Measurements from ENCODE around the gene DCTN1. TPM values are rescaled to one million over a fixed set of nuclear protein-coding genes. Genes with fewer than 3 reads are reported as not detected.

Gene DCTN1
- total and polyA plus RNA-seq, 2 donors: 54.3 to 68.2 TPM

- Histone ChIP-seq H3K9me3 (ENCODE audit: control insufficient read depth in 2 of 2, insufficient read depth in 1 of 2, low read length in 1 of 2) (no peaks in the 10 kb centered on the region), H3K27me3 (ENCODE audit: control insufficient read depth in 2 of 2, insufficient read depth in 1 of 2, low read length in 1 of 2) (no peaks in the 10 kb centered on the region), H3K4me3 (ENCODE audit: low read length in 2 of 2) (no peak overlapping the region), H3K4me1 (ENCODE audit: control insufficient read depth in 2 of 2, insufficient read depth in 2 of 2, low read length in 2 of 2) (peaks cover 4 to 15% of the 10 kb centered on the region in 2 donors), H3K36me3 (ENCODE audit: control insufficient read depth in 2 of 2, insufficient read depth in 2 of 2, low read length in 1 of 2) (peaks cover 9 to 14% of the 10 kb centered on the region in 2 donors), H3K27ac (ENCODE audit: low read depth in 1 of 2, low read length in 1 of 2) (no peak overlapping the region)
- no peak for DNase-seq (ENCODE audit: low read depth in 6 of 9, low spot score in 9 of 9)
- 93% methylated on average over 1 of the region's 1 CpG for WGBS
Observed at GRCh38 chr2:74383254-74383653, 3.1 kb upstream of the DCTN1 start.

GRCh38 chr2:74381751-74382150 lies 1.6 kb upstream of the DCTN1 start:
- H3K4me1 ChIP-seq (ENCODE audit: control insufficient read depth in 2 of 2, insufficient read depth in 2 of 2, low read length in 2 of 2): peaks cover 4 to 15% of the 10 kb centered on the region in 2 donors
- H3K27ac ChIP-seq (ENCODE audit: low read depth in 1 of 2, low read length in 1 of 2): no peak overlapping the region
- H3K36me3 ChIP-seq (ENCODE audit: control insufficient read depth in 2 of 2, insufficient read depth in 2 of 2, low read length in 1 of 2): peaks cover 22 to 24% of the 10 kb centered on the region in 2 donors
- H3K27me3 ChIP-seq (ENCODE audit: control insufficient read depth in 2 of 2, insufficient read depth in 1 of 2, low read length in 1 of 2): no peaks in the 10 kb centered on the region
- no peak overlapping the region for H3K4me3 ChIP-seq (ENCODE audit: low read length in 2 of 2)
- 99% methylated on average over 3 of the region's 3 CpGs for WGBS
- no peak for DNase-seq (ENCODE audit: low read depth in 6 of 9, low spot score in 9 of 9)
- H3K9me3 ChIP-seq (ENCODE audit: control insufficient read depth in 2 of 2, insufficient read depth in 1 of 2, low read length in 1 of 2): no peaks in the 10 kb centered on the region

GRCh38 chr2:74378007-74378406 lies 2.1 kb downstream of the DCTN1 start:
- WGBS: 96% methylated on average over 10 of the region's 10 CpGs
- H3K27me3 ChIP-seq (ENCODE audit: control insufficient read depth in 2 of 2, insufficient read depth in 1 of 2, low read length in 1 of 2): no peaks in the 10 kb centered on the region
- DNase-seq (ENCODE audit: low read depth in 6 of 9, low spot score in 9 of 9): no peak
- no peak overlapping the region for H3K27ac ChIP-seq (ENCODE audit: low read depth in 1 of 2, low read length in 1 of 2)
- H3K4me3 ChIP-seq (ENCODE audit: low read length in 2 of 2): no peak overlapping the region
- H3K9me3 ChIP-seq (ENCODE audit: control insufficient read depth in 2 of 2, insufficient read depth in 1 of 2, low read length in 1 of 2): no peaks in the 10 kb centered on the region
- peaks cover 18 to 24% of the 10 kb centered on the region in 2 donors for H3K36me3 ChIP-seq (ENCODE audit: control insufficient read depth in 2 of 2, insufficient read depth in 2 of 2, low read length in 1 of 2)
- peaks cover 4 to 24% of the 10 kb centered on the region in 2 donors for H3K4me1 ChIP-seq (ENCODE audit: control insufficient read depth in 2 of 2, insufficient read depth in 2 of 2, low read length in 2 of 2)

GRCh38 chr2:74375838-74376237 lies 4.3 kb downstream of the DCTN1 start:
- no peaks in the 10 kb centered on the region for H3K9me3 ChIP-seq (ENCODE audit: control insufficient read depth in 2 of 2, insufficient read depth in 1 of 2, low read length in 1 of 2)
- WGBS: 93% methylated on average over 2 of the region's 2 CpGs
- peaks cover 4 to 24% of the 10 kb centered on the region in 2 donors for H3K4me1 ChIP-seq (ENCODE audit: control insufficient read depth in 2 of 2, insufficient read depth in 2 of 2, low read length in 2 of 2)
- peaks cover 25 to 31% of the 10 kb centered on the region in 2 donors for H3K36me3 ChIP-seq (ENCODE audit: control insufficient read depth in 2 of 2, insufficient read depth in 2 of 2, low read length in 1 of 2)
- H3K27ac ChIP-seq (ENCODE audit: low read depth in 1 of 2, low read length in 1 of 2): no peak overlapping the region
- H3K27me3 ChIP-seq (ENCODE audit: control insufficient read depth in 2 of 2, insufficient read depth in 1 of 2, low read length in 1 of 2): no peaks in the 10 kb centered on the region
- no peak for DNase-seq (ENCODE audit: low read depth in 6 of 9, low spot score in 9 of 9)
- H3K4me3 ChIP-seq (ENCODE audit: low read length in 2 of 2): no peak overlapping the region

- H3K9me3 ChIP-seq (ENCODE audit: control insufficient read depth in 2 of 2, insufficient read depth in 1 of 2, low read length in 1 of 2): no peaks in the 10 kb centered on the region
- no peak overlapping the region for H3K4me3 ChIP-seq (ENCODE audit: low read length in 2 of 2)
- DNase-seq (ENCODE audit: low read depth in 6 of 9, low spot score in 9 of 9): peak in 1 of 9 donors; percentile 6
- H3K27ac ChIP-seq (ENCODE audit: low read depth in 1 of 2, low read length in 1 of 2): no peak overlapping the region
- H3K4me1 ChIP-seq (ENCODE audit: control insufficient read depth in 2 of 2, insufficient read depth in 2 of 2, low read length in 2 of 2): peaks cover 0 to 12% of the 10 kb centered on the region in 2 donors
- WGBS: 90% methylated on average over 19 of the region's 19 CpGs
- H3K36me3 ChIP-seq (ENCODE audit: control insufficient read depth in 2 of 2, insufficient read depth in 2 of 2, low read length in 1 of 2): peaks cover 37 to 43% of the 10 kb centered on the region in 2 donors
- no peaks in the 10 kb centered on the region for H3K27me3 ChIP-seq (ENCODE audit: control insufficient read depth in 2 of 2, insufficient read depth in 1 of 2, low read length in 1 of 2)
Observed at GRCh38 chr2:74374509-74375205, 5.5 kb downstream of the DCTN1 start.

GRCh38 chr2:74373985-74374384 lies 6.1 kb downstream of the DCTN1 start:
- Histone ChIP-seq H3K27ac (ENCODE audit: low read depth in 1 of 2, low read length in 1 of 2) (no peak overlapping the region), H3K9me3 (ENCODE audit: control insufficient read depth in 2 of 2, insufficient read depth in 1 of 2, low read length in 1 of 2) (no peaks in the 10 kb centered on the region), H3K4me3 (ENCODE audit: low read length in 2 of 2) (no peak overlapping the region), H3K4me1 (ENCODE audit: control insufficient read depth in 2 of 2, insufficient read depth in 2 of 2, low read length in 2 of 2) (peaks cover 0 to 12% of the 10 kb centered on the region in 2 donors), H3K36me3 (ENCODE audit: control insufficient read depth in 2 of 2, insufficient read depth in 2 of 2, low read length in 1 of 2) (peaks cover 43 to 49% of the 10 kb centered on the region in 2 donors), H3K27me3 (ENCODE audit: control insufficient read depth in 2 of 2, insufficient read depth in 1 of 2, low read length in 1 of 2) (no peaks in the 10 kb centered on the region)
- no peak for DNase-seq (ENCODE audit: low read depth in 6 of 9, low spot score in 9 of 9)
- WGBS: 90% methylated on average over 8 of the region's 8 CpGs

GRCh38 chr2:74373221-74373676 lies 6.9 kb downstream of the DCTN1 start:
- H3K4me3 ChIP-seq (ENCODE audit: low read length in 2 of 2): no peak overlapping the region
- H3K9me3 ChIP-seq (ENCODE audit: control insufficient read depth in 2 of 2, insufficient read depth in 1 of 2, low read length in 1 of 2): no peaks in the 10 kb centered on the region
- 98% methylated on average over 5 of the region's 5 CpGs for WGBS
- H3K4me1 ChIP-seq (ENCODE audit: control insufficient read depth in 2 of 2, insufficient read depth in 2 of 2, low read length in 2 of 2): peaks cover 0 to 9% of the 10 kb centered on the region in 2 donors
- H3K27me3 ChIP-seq (ENCODE audit: control insufficient read depth in 2 of 2, insufficient read depth in 1 of 2, low read length in 1 of 2): no peaks in the 10 kb centered on the region
- peaks cover 50 to 56% of the 10 kb centered on the region in 2 donors for H3K36me3 ChIP-seq (ENCODE audit: control insufficient read depth in 2 of 2, insufficient read depth in 2 of 2, low read length in 1 of 2)
- H3K27ac ChIP-seq (ENCODE audit: low read depth in 1 of 2, low read length in 1 of 2): no peak overlapping the region
- no peak for DNase-seq (ENCODE audit: low read depth in 6 of 9, low spot score in 9 of 9)

GRCh38 chr2:74372674-74373073 lies 7.4 kb downstream of the DCTN1 start:
- Histone ChIP-seq H3K4me1 (ENCODE audit: control insufficient read depth in 2 of 2, insufficient read depth in 2 of 2, low read length in 2 of 2) (peaks cover 0 to 9% of the 10 kb centered on the region in 2 donors), H3K27ac (ENCODE audit: low read depth in 1 of 2, low read length in 1 of 2) (no peak overlapping the region), H3K36me3 (ENCODE audit: control insufficient read depth in 2 of 2, insufficient read depth in 2 of 2, low read length in 1 of 2) (peaks cover 52 to 57% of the 10 kb centered on the region in 2 donors), H3K9me3 (ENCODE audit: control insufficient read depth in 2 of 2, insufficient read depth in 1 of 2, low read length in 1 of 2) (no peaks in the 10 kb centered on the region), H3K27me3 (ENCODE audit: control insufficient read depth in 2 of 2, insufficient read depth in 1 of 2, low read length in 1 of 2) (no peaks in the 10 kb centered on the region), H3K4me3 (ENCODE audit: low read length in 2 of 2) (no peak overlapping the region)
- no peak for DNase-seq (ENCODE audit: low read depth in 6 of 9, low spot score in 9 of 9)
- 98% methylated on average over 6 of the region's 6 CpGs for WGBS

GRCh38 chr2:74371421-74371820 lies 8.7 kb downstream of the DCTN1 start:
- Histone ChIP-seq H3K36me3 (ENCODE audit: control insufficient read depth in 2 of 2, insufficient read depth in 2 of 2, low read length in 1 of 2) (peaks cover 57 to 58% of the 10 kb centered on the region in 2 donors), H3K4me1 (ENCODE audit: control insufficient read depth in 2 of 2, insufficient read depth in 2 of 2, low read length in 2 of 2) (peaks cover 0 to 9% of the 10 kb centered on the region in 2 donors), H3K27ac (ENCODE audit: low read depth in 1 of 2, low read length in 1 of 2) (no peak overlapping the region), H3K27me3 (ENCODE audit: control insufficient read depth in 2 of 2, insufficient read depth in 1 of 2, low read length in 1 of 2) (no peaks in the 10 kb centered on the region), H3K9me3 (ENCODE audit: control insufficient read depth in 2 of 2, insufficient read depth in 1 of 2, low read length in 1 of 2) (no peaks in the 10 kb centered on the region), H3K4me3 (ENCODE audit: low read length in 2 of 2) (no peak overlapping the region)
- DNase-seq (ENCODE audit: low read depth in 6 of 9, low spot score in 9 of 9): no peak
- 98% methylated on average over 9 of the region's 9 CpGs for WGBS
